Liver (tissue), 9 donors: ENCODE measurements around the gene PLA2G15. TPM values are rescaled to one million over a fixed set of nuclear protein-coding genes. Genes with fewer than 3 reads are reported as not detected.

ENCODE experiments used
- DNase-seq: peaks from one replicate; pipeline ENCODE4 v3.0.0-alpha.2; 2017; ENCODE audit warnings: low spot score
- H3K27ac ChIP-seq, 2 donors: one replicate each; pipeline ENCODE4 v1.7.0; 2013; ENCODE audit warnings: inconsistent platforms in 2 of 2, low read length in 2 of 2, control low read depth in 1 of 2, low read depth in 1 of 2, mild to moderate bottlenecking in 1 of 2
- H3K27me3 ChIP-seq, 4 donors: one replicate each; pipeline versions ENCODE4 v1.6.1 to v1.7.0; 2013; ENCODE audit warnings: low read length in 3 of 4, inconsistent platforms in 1 of 4, mild to moderate bottlenecking in 1 of 4, moderate library complexity in 1 of 4; ENCODE audit not compliant: control insufficient read depth in 4 of 4, insufficient read depth in 4 of 4
- H3K36me3 ChIP-seq, 4 donors: one replicate each; pipeline versions ENCODE4 v1.6.1 to v1.7.0; 2013; ENCODE audit warnings: low read length in 3 of 4, mild to moderate bottlenecking in 3 of 4, low read depth in 1 of 4, moderate library complexity in 1 of 4; ENCODE audit not compliant: control insufficient read depth in 4 of 4, insufficient read depth in 3 of 4
- H3K4me1 ChIP-seq, 4 donors: one replicate each; pipeline versions ENCODE4 v1.6.1 to v1.7.0; 2013; ENCODE audit warnings: low read length in 3 of 4, mild to moderate bottlenecking in 3 of 4, moderate library complexity in 1 of 4; ENCODE audit not compliant: control insufficient read depth in 4 of 4, insufficient read depth in 4 of 4
- H3K4me3 ChIP-seq, 3 donors: one replicate each; pipeline versions ENCODE4 v1.6.1 to v1.7.0; 2013; ENCODE audit warnings: low read length in 3 of 3, control low read depth in 1 of 3, low read depth in 1 of 3, mild to moderate bottlenecking in 1 of 3
- H3K9ac ChIP-seq, 2 donors: one replicate each; pipeline ENCODE4 v1.7.0; 2013; ENCODE audit warnings: low read length in 2 of 2, mild to moderate bottlenecking in 2 of 2, moderate library complexity in 2 of 2, control low read depth in 1 of 2, low read depth in 1 of 2
- H3K9me3 ChIP-seq, 4 donors: one replicate each; pipeline versions ENCODE4 v1.6.1 to v1.7.0; 2013; ENCODE audit warnings: low read length in 3 of 4; ENCODE audit not compliant: control insufficient read depth in 4 of 4
- ATF3 ChIP-seq: IDR thresholded peaks from 2 replicates; pipeline ENCODE4 v1.6.1; 2016; ENCODE audit warnings: antibody characterized with exemption
- CTCF ChIP-seq: fragments of 150-350 bp; IDR thresholded peaks from 2 replicates; pipeline ENCODE4 v1.5.1; 2017; ENCODE audit warnings: improper control_type of control experiment, low read depth, low read length; ENCODE audit not compliant: missing input control
- EGR1 ChIP-seq, 2 donors: IDR thresholded peaks; 2 replicates each; pipeline ENCODE4 v1.6.1; 2016 to 2018; ENCODE audit warnings: antibody characterized with exemption in 2 of 2, low read depth in 2 of 2
- FOXA1 ChIP-seq: IDR thresholded peaks from 2 replicates; pipeline ENCODE4 v1.6.1; 2016; ENCODE audit warnings: antibody characterized with exemption
- GABPA ChIP-seq, 2 donors: IDR thresholded peaks in 1 of 2; conservative IDR thresholded peaks in 1 of 2; 2 replicates each; pipeline ENCODE4 v1.6.1; 2016; ENCODE audit warnings: antibody characterized with exemption in 2 of 2, mild to moderate bottlenecking in 1 of 2, moderate library complexity in 1 of 2
- HNF4A ChIP-seq, 2 donors: conservative IDR thresholded peaks; 2 replicates each; pipeline ENCODE4 v1.6.1; 2016; ENCODE audit warnings: antibody characterized with exemption in 2 of 2, mild to moderate bottlenecking in 2 of 2
- HNF4G ChIP-seq: IDR thresholded peaks from 2 replicates; pipeline ENCODE4 v1.6.1; 2016; ENCODE audit warnings: antibody characterized with exemption
- JUND ChIP-seq, 2 donors: IDR thresholded peaks; 2 replicates each; pipeline ENCODE4 v1.6.1; 2016; ENCODE audit warnings: antibody characterized with exemption in 2 of 2
- MAX ChIP-seq: IDR thresholded peaks from 2 replicates; pipeline ENCODE4 v1.6.1; 2016; ENCODE audit warnings: antibody characterized with exemption
- NR2F2 ChIP-seq: IDR thresholded peaks from 2 replicates; pipeline ENCODE4 v1.6.1; 2016; ENCODE audit warnings: antibody characterized with exemption
- RAD21 ChIP-seq, 2 donors: IDR thresholded peaks; 2 replicates each; pipeline ENCODE4 v1.6.1; 2016; ENCODE audit warnings: antibody characterized with exemption in 2 of 2, mild to moderate bottlenecking in 2 of 2
- REST ChIP-seq: IDR thresholded peaks from 2 replicates; pipeline ENCODE4 v1.6.1; 2016; ENCODE audit warnings: antibody characterized with exemption, mild to moderate bottlenecking
- RXRA ChIP-seq, 2 donors: IDR thresholded peaks; 2 replicates each; pipeline ENCODE4 v1.6.1; 2017 to 2018; ENCODE audit warnings: antibody characterized with exemption in 2 of 2, mild to moderate bottlenecking in 1 of 2
- SP1 ChIP-seq: IDR thresholded peaks from 2 replicates; pipeline ENCODE4 v1.6.1; 2018; ENCODE audit warnings: antibody characterized with exemption, mild to moderate bottlenecking
- TAF1 ChIP-seq: conservative IDR thresholded peaks from 2 replicates; pipeline ENCODE4 v1.6.1; 2016; ENCODE audit warnings: antibody characterized with exemption, mild to moderate bottlenecking
- YY1 ChIP-seq: IDR thresholded peaks from 2 replicates; pipeline ENCODE4 v1.6.1; 2016; ENCODE audit warnings: antibody characterized with exemption, mild to moderate bottlenecking
- ZBTB33 ChIP-seq: IDR thresholded peaks from 2 replicates; pipeline ENCODE4 v1.6.1; 2016; ENCODE audit warnings: antibody characterized with exemption
- WGBS: extraction: QIAGEN DNeasy Blood & Tissue Kit; methylation state at CpG from one replicate; pipeline ENCODE4 v1.1.7; 2013; 5-methylcytosine and 5-hydroxymethylcytosine counted together
- polyA plus RNA-seq, 2 donors: library from polyadenylated mRNA; stranded (reverse) in 1 of 2; unstranded in 1 of 2; fragments of 200-250 nt in 1 of 2; fragments of >200 nt in 1 of 2; fragmentation: Nextera tagmentation in 1 of 2; extraction: Ambion mirVana in 1 of 2; gene quantifications; one replicate each; pipeline versions ENCODE4 v1.2.1 to v1.2.3, GENCODE V29; 2013 to 2015
- total RNA-seq, 2 donors: library from RNA; depleted of rRNA; stranded (reverse); fragments of >200 nt; gene quantifications; one replicate each; pipeline ENCODE4 v1.2.3, GENCODE V29; 2014
- donor health status: healthy.
- donor health status: healthy.
- donor health status: healthy.
- donor health status: healthy.
- donor health status: healthy.

Gene PLA2G15
- total and polyA plus RNA-seq, 4 donors: 4.5 to 19.8 (median 15.1) TPM

GRCh38 chr16:68300734-68301459, 55.7 kb downstream of the PLA2G15 start:
- H3K27ac ChIP-seq: no peak overlapping the region
- no peak for DNase-seq
- peaks cover 0 to 60% (median 37%) of the 10 kb centered on the region in 4 donors for H3K36me3 ChIP-seq

More at GRCh38 chr16:68300734-68301459, 55.7 kb downstream of the PLA2G15 start:
- no peaks in the 10 kb centered on the region for H3K4me1 ChIP-seq
- TF ChIP-seq YY1 (no peak), GABPA (IDR thresholded peaks at IDR 0.05 in 1 of 2, conservative IDR thresholded peaks at IDR 0.05 in 1 of 2) (no peak), EGR1 (IDR thresholded peaks at IDR 0.05; ENCODE audit: low read depth in 2 of 2) (no peak), RAD21 (IDR thresholded peaks at IDR 0.05) (no peak), FOXA1 (no peak), REST (no peak), SP1 (no peak), CTCF (no peak), HNF4G (no peak), HNF4A (conservative IDR thresholded peaks at IDR 0.05) (no peak), MAX (no peak), JUND (IDR thresholded peaks at IDR 0.05) (no peak), ZBTB33 (no peak), RXRA (IDR thresholded peaks at IDR 0.05) (no peak), TAF1 (no peak), ATF3 (no peak), NR2F2 (no peak)
- H3K27me3 ChIP-seq: no peaks in the 10 kb centered on the region
- no peak overlapping the region for H3K4me3 ChIP-seq
- 78% methylated on average over 7 of the region's 7 CpGs for WGBS
- no peak overlapping the region for H3K9ac ChIP-seq
- H3K9me3 ChIP-seq: no peaks in the 10 kb centered on the region
